Peyer's patch (tissue), 4 donors: ENCODE measurements around the gene FANCI.

ENCODE experiments used
- POLR2A ChIP-seq, 2 donors: fragments of 450-650 bp; IDR thresholded peaks; one replicate each; pipeline ENCODE4 v1.5.1; 2017; ENCODE audit warnings: antibody characterized with exemption in 2 of 2, mild to moderate bottlenecking in 2 of 2, moderate library complexity in 2 of 2
- TF ChIP-seq, protein P1 (sequence below), 6 experiments: fragments of 450-650 bp in 4 of 6; fragments of 200-600 bp in 2 of 6; sonication (generic) in 1 of 6; IDR thresholded peaks; one replicate each; pipeline ENCODE4 v1.5.1; 2017 to 2019; ENCODE audit warnings: antibody characterized with exemption in 6 of 6, mild to moderate bottlenecking in 3 of 6, moderate library complexity in 1 of 6

DNA sequence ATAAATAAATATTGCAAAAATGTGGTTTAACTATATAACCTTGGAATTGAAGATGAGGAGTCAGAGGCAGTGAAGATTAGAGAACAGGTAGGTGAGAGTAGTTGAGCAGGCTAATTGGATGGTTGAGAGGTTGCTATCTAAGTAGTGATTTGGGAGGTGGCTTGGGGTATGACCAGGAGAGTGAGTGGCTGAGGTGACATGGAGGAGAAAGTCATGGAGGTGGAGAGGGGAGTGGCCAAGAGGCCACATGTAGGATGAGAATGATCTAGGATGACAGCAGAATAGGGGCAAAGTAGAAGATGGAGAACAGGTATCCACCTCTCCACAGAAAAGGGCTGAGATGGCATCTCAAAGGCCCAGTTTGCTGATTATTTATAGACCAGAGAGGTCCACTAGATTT, 11.9 kb upstream of the FANCI start:
- TF ChIP-seq POLR2A (IDR thresholded peaks at IDR 0.05), result no peak
- TF ChIP-seq, protein P1, sequence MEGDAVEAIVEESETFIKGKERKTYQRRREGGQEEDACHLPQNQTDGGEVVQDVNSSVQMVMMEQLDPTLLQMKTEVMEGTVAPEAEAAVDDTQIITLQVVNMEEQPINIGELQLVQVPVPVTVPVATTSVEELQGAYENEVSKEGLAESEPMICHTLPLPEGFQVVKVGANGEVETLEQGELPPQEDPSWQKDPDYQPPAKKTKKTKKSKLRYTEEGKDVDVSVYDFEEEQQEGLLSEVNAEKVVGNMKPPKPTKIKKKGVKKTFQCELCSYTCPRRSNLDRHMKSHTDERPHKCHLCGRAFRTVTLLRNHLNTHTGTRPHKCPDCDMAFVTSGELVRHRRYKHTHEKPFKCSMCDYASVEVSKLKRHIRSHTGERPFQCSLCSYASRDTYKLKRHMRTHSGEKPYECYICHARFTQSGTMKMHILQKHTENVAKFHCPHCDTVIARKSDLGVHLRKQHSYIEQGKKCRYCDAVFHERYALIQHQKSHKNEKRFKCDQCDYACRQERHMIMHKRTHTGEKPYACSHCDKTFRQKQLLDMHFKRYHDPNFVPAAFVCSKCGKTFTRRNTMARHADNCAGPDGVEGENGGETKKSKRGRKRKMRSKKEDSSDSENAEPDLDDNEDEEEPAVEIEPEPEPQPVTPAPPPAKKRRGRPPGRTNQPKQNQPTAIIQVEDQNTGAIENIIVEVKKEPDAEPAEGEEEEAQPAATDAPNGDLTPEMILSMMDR (IDR thresholded peaks at IDR 0.05), result no peak
